ENCODE data around the gene RASSF1.

DNA sequence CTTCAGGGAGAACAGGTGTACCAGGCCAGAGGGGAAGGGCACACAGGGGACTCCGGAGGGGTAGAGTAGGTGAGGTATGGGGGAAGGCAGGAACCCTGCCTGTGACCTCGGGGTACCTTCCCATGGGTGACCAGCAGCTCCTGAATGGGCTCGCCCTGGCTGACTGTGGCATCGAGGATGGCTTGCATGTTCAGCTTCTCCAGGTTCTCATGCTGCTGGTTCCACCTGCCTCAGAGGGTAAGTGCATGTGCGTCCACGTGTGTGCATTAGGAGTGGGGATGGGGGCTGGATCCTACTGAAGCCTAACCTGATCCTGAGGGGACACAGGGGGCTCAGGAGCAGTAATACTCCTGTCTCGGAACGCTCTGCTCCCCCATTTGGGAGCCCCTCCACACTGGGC is 4.4 kb upstream of the RASSF1 start:
- TF ChIP-seq, protein P1, sequence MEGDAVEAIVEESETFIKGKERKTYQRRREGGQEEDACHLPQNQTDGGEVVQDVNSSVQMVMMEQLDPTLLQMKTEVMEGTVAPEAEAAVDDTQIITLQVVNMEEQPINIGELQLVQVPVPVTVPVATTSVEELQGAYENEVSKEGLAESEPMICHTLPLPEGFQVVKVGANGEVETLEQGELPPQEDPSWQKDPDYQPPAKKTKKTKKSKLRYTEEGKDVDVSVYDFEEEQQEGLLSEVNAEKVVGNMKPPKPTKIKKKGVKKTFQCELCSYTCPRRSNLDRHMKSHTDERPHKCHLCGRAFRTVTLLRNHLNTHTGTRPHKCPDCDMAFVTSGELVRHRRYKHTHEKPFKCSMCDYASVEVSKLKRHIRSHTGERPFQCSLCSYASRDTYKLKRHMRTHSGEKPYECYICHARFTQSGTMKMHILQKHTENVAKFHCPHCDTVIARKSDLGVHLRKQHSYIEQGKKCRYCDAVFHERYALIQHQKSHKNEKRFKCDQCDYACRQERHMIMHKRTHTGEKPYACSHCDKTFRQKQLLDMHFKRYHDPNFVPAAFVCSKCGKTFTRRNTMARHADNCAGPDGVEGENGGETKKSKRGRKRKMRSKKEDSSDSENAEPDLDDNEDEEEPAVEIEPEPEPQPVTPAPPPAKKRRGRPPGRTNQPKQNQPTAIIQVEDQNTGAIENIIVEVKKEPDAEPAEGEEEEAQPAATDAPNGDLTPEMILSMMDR (conservative IDR thresholded peaks at IDR 0.05; ENCODE audit: low read length) = no peak
- no peak for TF ChIP-seq EZH2phosphoT487 (IDR thresholded peaks at IDR 0.05; ENCODE audit: borderline replicate concordance, low read depth, low read length)
